Stimulated activated CD4-positive, alpha-beta T cell treated with anti-CD3 and anti-CD28 coated beads, Interleukin-4, amount 100 ng/mL, for 48 hours (primary cell): ENCODE data around the gene WNT2B.

Source experiments
- DNase-seq, 2 donors: peaks; one replicate each; pipeline ENCODE4 v3.0.0-alpha.2; 2020; ENCODE audit warnings: low read depth in 2 of 2

The WNT2B gene

DNA sequence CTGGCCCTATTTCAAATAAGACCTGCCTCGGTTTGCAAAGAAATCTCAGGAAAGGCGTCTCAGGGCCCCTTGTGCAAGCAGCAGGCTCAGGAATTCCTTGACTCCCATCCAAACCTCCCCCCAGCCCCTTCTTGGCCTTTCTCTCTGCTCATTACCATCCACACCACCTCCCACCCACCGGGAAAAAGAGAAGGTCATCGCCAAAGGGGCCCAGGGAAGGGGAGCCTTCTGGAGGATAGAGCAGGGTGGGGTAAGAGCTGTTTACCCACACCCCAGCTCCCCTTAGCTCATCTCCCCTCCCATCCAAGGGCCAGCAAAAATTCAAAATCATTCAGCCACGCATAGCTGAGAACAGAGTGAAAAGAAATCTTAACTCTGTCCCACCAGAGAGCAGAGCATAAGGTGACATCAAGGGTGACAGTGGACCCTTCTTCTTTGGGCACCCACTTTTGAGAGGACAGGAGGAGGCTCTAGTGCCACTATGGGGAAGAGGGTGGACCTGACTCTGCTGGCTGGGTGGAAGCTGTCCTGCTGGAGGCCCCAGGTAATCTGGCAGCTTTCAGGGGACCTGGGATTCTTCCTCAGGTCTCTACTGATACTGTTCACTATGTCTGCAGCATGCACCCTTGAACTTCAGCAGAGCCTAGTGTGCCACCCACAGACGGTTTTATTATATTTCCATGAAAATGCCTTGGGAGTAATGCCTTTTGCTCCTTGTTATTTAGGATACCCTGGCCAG lies 3.9 kb upstream of the WNT2B start:
- no peak for DNase-seq

DNA sequence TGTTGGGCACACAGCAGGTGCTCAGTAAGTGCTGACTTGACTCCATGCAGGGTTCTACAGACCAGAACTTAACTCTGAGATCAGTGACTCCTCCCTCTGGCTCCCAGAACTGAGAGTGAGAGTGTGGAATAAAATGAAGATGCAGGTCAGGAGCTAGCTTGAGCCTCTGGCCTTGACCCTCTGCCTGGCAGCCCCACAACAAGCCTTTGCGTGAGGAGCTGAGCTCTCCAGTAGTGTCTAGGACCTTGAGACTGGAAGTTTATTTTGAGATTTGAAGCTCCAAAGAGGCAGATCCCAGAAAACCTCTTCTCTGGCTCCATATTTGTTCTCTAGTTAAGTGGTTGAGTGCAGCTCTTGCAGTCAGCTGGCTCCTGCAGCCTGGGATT lies 3.4 kb upstream of the WNT2B start:
- no peak for DNase-seq

DNA sequence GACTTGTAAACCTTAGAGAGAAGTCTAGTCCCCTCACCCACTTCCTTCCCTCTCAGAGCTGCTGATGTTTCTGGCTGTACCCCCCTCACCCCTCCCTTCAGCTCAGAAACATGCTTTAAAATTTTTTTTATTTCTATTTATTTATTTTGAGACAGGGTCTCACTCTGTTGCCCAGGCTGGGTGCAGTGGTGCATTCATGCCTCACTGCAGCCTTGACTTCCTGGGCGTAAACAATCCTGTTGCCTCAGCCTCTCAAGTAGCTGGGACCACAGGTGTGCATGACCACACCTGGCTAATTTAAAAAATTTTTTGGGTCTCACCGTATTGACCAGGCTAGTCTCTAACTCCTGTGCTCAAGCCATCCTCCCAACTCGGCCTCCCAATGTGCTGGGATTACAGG lies 2.9 kb upstream of the WNT2B start:
- no peak for DNase-seq

DNA sequence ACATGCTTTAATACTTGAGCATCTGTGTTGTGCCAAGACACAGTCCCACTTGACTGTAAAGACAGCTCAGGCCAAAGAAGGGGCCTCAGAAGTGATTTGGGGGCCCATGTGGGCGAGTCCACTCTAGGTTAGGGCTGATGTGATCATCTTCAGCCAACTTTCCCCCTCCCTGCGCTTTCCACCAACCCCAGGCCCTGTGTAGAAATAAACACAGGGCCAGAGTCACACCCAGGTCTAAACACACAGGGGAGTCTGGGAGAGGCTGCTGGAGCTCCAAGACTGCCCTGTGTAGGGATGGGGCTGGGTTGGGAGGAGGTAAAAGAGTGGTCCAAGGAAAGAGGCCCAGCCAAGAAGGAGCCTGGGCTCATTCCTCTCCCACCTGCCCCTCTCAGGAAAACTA lies 2.5 kb upstream of the WNT2B start:
- no peak for DNase-seq

DNA sequence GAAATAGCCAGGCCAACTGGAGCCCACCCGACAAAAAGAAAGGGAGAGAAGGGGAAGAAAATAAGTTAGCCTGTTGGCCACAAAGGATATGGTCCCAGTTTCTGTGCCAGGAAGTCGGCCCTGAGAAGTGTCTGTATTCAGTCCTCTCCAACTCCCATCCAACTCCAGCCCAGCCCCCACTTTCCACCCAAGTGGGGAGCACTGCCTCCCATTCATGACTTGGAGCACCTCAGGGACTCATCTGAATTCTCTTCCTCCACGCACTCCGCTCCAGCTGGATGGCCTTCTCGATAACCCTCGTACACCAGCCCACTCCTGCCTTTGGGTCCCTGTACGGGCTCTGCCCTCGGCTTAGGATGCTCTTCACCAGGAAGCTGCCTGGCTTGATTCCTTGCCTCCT lies 2.0 kb upstream of the WNT2B start:
- DNase-seq = no peak

DNA sequence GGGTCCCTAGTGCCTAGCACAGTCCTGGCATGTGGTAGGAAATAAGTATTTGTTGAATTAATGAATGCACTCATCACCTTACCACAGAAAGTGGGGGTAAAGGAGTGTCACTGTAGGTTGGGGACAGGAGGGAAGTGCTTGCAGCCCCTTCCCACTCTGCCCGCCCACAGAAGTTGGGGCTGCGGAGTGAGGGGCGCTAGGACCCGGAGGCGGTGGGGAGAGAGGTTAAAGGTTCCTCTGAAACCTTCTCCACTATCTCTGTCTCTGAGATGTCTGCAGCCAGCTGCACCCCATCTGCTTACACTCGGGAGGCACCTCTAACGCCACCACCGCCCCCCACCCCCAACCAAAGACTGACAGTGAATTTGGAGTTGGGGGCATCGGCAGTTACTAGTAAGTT lies 1.4 kb upstream of the WNT2B start:
- no peak for DNase-seq

DNA sequence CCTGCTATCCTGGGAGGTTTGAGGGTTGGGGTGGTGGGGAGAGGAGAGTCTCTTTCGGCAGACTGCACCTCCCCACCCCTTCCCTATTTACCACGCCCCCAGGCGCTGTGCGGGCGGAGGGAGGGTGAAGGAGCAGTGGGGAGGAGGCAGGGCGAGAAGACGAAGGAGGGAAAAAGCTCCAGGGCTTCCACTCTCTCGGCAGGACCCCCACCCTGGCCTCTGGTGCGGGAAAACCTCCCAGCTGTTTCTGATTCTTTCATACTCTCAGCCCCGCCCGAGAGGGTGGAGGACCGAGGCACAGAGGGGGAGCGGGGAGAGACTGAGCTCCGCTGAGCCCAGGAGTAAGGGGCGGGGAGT lies 866 bp upstream of the WNT2B start:
- DNase-seq = no peak

DNA sequence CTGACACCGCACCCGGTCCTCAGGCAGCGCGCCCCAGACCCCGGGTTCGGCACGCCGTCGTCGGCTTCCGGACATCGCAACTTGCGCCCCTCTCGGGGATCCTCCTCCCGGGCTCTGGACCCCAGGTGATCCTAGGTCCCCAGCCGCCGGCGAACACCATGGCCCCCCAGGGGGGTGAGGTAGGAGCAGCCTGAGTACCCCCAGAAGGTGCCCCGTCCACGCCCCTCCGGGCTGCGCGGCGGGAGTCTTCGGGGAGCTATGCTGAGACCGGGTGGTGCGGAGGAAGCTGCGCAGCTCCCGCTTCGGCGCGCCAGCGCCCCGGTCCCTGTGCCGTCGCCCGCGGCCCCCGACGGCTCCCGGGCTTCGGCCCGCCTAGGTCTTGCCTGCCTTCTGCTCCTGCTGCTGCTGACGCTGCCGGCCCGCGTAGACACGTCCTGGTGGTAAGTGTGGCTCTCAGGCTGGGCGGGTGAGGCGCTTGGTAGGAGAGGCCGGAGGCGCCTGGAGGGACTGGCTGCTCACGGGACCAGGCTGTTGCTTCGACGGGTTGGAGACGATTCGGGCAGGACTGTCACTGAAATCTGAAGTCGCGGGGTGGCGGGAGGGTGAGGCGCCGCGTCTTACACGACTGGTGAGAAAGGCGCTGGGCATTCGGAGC lies 367 bp downstream of the WNT2B start:
- no peak for DNase-seq

DNA sequence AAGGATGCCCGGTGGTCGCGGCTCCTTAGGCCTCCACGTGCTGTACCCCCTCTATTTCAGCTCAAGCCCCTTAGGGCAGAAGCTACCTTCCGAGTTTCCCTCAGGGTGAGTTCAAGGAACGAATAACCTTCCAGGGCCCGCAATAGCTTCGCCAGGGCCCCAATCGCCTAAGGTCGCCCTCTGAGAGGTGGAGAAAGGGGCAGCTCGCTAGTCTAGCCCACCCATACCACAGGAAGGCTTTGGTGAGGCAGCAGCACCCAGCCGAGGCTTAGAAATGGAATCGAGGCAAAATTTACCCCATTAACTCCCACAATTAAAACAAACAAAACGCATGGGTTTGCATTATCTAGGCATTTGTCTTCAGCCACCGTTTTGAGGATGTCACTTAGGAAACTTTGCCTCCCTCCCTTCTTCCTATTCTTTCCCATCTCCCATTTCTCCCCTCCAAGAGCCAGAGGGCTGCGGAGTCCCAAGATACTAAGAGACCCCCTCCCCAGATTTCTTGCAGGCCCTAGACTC lies 954 bp downstream of the WNT2B start:
- DNase-seq = no peak

DNA sequence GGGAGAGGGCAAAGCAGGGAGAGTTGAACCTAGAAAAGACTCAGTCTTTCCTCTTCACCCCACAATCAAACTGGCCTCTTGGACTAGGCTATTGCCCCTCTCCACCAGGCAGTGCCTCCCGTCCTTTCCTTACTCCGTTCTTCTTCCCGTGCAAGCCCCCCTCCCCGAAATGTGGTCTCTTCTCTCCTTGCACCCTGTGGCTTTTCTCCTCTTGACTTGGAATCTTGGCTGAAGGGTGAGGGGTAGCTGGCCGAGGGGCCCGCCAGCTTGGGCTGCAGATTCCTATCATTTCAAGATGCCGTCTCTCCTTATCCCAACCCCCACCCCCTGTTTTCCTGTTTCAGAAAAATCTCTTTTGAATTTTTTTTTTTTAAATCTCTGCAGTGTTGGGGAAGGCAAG lies 1.6 kb downstream of the WNT2B start:
- no peak for DNase-seq

DNA sequence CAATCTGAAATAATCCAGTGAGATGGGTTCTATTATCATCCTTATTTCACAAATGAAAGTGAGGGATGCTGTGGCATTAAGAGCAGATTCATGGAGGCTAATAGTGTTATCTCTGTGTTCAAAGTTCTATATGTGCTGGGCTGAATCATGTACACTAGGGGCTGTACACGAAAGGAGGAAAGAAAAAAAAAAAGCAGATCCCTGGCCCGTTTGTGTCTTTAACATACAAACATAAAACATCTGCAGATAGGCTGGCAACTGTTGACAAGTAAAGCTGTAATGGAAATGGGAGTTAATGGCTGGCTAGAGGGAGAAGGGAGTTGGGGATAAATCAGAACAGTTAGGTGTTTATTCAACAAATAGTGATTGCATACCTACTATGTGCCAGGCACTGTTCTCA lies 3.1 kb downstream of the WNT2B start:
- no peak for DNase-seq

DNA sequence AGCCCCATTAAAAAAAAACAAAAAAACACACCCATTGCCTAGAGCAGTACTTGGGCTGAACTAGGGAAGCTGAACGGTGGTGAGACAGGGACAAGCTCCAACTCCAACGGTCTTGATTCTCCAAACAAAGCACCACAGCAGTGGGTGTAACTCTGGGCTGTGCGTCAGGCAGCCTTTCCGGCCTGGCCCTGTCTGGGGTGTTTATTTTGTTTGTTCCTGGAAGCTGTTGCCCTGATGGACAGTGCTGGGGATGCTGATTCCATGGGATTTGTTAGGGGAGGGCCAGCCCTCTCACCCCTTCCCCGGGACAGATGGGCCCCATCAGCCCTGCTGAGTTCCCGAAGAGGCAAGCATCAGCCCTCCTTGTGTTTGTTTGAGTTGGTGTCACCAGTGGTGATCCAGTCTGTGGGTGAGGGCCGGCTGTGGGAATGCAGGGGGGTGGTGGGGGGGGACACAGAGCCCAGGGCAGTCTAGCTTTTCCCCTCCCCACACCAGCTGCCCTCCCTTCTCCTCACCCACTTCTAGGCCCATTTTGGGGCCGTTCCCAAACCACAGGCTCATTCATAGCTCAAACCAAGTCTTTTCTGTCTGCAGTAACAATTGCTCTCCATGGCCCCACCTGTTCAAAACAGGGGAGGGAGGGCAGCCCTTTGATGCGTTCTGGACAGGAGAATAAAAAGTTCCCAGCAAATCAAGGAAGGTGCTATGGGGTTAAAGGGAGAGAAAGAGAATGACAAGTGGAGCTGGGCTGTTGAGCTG lies 4.5 kb downstream of the WNT2B start:
- DNase-seq = no peak

DNA sequence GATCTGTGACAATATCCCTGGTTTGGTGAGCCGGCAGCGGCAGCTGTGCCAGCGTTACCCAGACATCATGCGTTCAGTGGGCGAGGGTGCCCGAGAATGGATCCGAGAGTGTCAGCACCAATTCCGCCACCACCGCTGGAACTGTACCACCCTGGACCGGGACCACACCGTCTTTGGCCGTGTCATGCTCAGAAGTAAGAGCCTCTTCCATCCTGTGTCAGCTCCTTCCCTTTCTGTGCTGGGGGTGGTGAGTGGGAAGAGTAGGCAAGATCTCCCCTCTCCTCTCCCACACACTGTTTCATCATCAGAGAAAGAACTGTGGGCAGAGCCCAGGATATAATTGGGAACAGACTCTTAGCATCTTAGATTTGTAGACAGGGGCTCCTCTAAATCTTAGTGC lies 6.1 kb downstream of the WNT2B start:
- no peak for DNase-seq

DNA sequence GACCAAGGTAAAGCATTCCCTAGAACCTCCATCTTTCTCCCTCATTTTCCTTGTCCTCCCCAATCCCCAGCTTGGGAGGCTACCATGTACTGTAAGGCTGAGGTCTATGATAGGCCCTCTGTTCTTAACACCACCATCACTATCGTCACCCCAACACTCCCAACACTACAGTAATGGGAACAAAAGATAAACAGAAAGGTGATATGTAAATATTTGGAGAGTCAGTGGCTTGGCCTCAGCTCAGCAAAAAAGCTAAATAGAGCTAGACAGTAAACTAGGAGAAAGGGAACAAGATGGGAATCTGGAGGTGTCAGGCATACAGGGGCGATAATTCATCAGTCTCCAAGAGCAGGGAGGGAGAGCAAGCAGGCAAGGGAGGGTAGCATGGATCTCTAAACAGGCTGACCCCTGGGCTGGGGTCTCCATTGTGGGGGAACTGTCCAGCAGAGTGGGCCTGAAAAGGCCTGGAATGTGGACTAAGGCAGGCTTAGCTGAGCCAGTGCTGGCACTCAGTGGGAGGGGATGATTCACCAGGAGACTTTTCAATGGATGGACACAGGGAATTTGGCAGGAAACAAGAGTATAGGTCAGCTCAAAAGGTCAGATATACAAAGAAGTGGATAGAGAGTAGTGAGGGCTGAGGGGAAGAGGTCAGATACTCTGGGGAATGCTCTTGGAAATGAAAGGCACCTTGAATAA lies 6.7 kb downstream of the WNT2B start:
- no peak for DNase-seq

DNA sequence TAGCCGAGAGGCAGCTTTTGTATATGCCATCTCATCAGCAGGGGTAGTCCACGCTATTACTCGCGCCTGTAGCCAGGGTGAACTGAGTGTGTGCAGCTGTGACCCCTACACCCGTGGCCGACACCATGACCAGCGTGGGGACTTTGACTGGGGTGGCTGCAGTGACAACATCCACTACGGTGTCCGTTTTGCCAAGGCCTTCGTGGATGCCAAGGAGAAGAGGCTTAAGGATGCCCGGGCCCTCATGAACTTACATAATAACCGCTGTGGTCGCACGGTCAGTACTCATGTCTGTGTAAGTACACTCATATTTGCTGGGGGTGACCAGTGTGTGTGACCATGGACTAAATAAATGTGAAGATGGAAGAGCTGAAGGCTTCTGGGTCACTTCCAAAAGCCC lies 7.4 kb downstream of the WNT2B start:
- no peak for DNase-seq

DNA sequence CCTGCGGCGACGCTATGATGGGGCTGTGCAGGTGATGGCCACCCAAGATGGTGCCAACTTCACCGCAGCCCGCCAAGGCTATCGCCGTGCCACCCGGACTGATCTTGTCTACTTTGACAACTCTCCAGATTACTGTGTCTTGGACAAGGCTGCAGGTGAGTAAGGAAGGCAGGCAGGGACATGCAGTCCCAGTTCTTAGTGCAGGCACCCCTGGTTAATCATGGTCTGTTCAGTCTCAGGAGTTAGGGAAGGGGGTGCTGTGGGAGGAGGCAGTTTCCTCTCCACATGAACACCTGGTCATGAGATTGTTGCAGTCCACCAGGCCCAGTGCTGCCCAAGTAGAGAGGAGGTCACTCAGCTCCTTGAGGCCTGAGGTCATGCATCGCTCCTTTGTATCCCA lies 8.5 kb downstream of the WNT2B start:
- DNase-seq = no peak

DNA sequence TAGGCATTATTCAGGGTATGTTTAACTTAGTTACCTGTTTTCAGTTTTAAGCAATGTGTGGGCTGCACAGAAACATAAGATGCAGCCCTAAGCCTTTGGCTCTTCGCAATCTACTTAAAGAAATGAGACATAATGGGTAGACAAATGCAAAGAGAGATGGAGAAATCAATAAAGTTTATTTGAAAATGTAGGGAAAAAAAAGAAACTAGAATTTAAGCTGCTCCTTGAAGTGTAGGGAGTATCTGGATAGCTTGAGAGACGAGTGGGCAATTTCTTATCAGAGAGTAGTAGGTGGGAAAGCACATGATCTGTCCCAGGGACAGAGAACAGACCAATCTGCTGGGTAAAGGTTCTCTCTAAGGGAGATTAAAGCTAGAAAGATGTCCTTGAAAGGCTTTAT lies 8.9 kb downstream of the WNT2B start:
- DNase-seq = no peak

DNA sequence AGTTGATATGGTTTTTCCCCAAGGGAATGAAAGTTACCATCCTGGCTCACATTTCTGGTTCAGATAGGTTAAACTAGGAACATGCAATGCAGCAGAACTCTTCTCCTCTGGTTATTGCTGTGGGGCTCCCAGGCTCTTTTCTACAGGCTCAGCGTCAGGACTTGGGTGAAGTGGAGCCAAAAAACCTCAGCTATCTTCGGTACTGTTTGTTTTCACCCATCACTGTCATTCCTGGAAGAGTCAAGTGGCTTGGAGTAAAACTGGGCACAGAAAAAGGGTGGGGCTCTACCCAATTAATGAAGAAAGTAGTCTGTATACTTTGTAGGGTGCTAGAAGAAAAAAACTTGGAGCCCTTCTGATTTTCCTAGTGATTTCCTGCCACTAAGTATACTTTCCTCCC lies 9.4 kb downstream of the WNT2B start:
- DNase-seq = no peak

DNA sequence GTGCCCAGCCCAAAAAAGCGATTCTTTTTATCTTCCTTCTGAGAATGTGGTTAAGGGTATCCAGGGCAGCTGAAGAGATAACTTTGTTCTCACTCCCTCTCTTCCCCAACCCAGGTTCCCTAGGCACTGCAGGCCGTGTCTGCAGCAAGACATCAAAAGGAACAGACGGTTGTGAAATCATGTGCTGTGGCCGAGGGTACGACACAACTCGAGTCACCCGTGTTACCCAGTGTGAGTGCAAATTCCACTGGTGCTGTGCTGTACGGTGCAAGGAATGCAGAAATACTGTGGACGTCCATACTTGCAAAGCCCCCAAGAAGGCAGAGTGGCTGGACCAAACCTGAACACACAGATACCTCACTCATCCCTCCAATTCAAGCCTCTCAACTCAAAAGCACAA lies 11.4 kb downstream of the WNT2B start:
- no peak for DNase-seq

DNA sequence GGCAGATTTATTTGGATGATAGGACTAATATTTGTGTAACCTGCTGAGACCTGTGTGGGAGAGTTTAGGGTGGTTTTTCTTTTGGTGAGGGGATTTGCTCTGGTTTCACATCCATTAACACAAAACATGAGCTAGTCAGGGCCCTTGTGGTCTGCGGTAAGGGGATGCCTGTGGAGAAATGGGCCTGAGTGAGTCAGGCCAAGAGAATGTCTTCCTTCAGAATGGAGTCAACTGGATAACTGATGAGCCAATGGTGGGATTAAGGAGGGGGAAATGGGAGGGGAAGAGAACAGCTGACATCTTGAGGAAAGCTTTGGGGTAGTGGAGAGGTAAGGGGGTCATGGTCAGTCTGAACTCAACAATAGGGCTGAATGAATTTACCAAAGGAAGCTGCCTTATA lies 13.9 kb downstream of the WNT2B start:
- no peak for DNase-seq

DNA sequence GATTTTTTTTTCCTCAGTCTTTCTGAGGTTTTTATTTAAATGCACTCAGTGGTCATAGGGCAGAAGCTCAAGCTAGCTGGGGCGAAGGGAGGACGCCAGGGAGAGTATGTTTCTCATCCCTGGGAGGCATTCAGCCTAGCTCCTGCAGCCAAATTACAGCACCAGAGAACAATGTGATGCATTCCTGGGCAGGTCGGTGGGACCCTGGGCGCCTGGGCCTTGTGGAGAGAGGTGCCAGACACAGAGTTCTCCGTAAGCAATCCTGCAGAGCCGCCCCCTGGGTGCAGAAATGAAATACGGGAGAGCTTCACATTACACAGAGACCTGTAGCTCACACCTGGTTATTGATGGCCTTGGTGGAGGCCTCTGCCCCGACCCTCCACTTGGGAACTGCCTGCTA lies 15.5 kb downstream of the WNT2B start:
- DNase-seq = no peak

DNA sequence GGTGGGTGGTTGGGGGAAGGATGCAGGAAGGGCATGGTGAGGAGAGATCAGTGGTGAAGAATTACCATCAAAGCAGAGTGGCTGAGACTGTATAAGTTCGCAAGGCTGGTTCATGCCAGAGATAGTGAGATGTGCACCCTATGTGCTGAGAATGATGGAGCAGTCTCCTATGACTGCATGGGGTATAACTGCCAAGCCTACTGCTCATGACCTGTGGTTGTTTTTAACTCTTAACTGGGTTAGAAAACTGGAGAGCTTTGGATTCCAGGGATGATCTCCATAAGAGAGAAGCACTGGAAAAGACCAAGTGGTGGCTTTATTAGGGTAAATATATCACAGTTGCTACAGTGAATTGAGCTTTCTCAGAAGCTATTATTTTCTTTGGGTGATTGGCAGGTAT lies 16.2 kb downstream of the WNT2B start:
- no peak for DNase-seq
